HFF-Myc (cell line): ENCODE measurements around the gene TTYH1.
A peak's percentile ranks its signal among the peaks of the same experiment; 100 is the strongest.

Experiments used
- DNase-seq: peaks from one replicate; pipeline ENCODE4 v3.0.0-alpha.2; 2011; ENCODE audit warnings: low read depth; ENCODE audit errors: extremely low read depth
- H3K4me3 ChIP-seq: replicated peaks from 2 replicates; pipeline ENCODE4 v1.5.1; 2011; ENCODE audit warnings: low read depth, mild to moderate bottlenecking, control low read depth, low read length
- CTCF ChIP-seq: IDR thresholded peaks from 2 replicates; pipeline ENCODE4 v1.5.1; 2012; ENCODE audit warnings: mild to moderate bottlenecking, low read depth, low read length, control low read depth; ENCODE audit errors: missing control alignments

TTYH1 gene

GRCh38 chr19:54389553-54389952, 25.7 kb upstream of the TTYH1 start:
- H3K4me3 ChIP-seq: no peak overlapping the region
- no peak for TF ChIP-seq CTCF
- no peak for DNase-seq

GRCh38 chr19:54390942-54391577, 24.2 kb upstream of the TTYH1 start:
- DNase-seq: peak; percentile 38
- no peak overlapping the region for H3K4me3 ChIP-seq
- peak; percentile 71 for TF ChIP-seq CTCF

GRCh38 chr19:54391589-54392061, 23.6 kb upstream of the TTYH1 start:
- H3K4me3 ChIP-seq: no peak overlapping the region
- TF ChIP-seq CTCF: no peak
- DNase-seq: no peak

GRCh38 chr19:54392105-54392504, 23.2 kb upstream of the TTYH1 start:
- no peak for DNase-seq
- no peak overlapping the region for H3K4me3 ChIP-seq
- TF ChIP-seq CTCF: no peak

GRCh38 chr19:54393381-54393780, 21.9 kb upstream of the TTYH1 start:
- DNase-seq: no peak
- no peak overlapping the region for H3K4me3 ChIP-seq

GRCh38 chr19:54395685-54396084, 19.6 kb upstream of the TTYH1 start:
- no peak for TF ChIP-seq CTCF
- H3K4me3 ChIP-seq: no peak overlapping the region
- DNase-seq: no peak

More at GRCh38 chr19:54393381-54393780, 21.9 kb upstream of the TTYH1 start:
- no peak for TF ChIP-seq CTCF

- no peak for TF ChIP-seq CTCF
- DNase-seq: no peak
- H3K4me3 ChIP-seq: no peak overlapping the region
These were observed 16.1 kb upstream of the TTYH1 start for GRCh38 chr19:54399189-54399588.
